CD14-positive monocyte (primary cell): ENCODE data around the gene AURKAIP1. TPM values are rescaled to one million over a fixed set of nuclear protein-coding genes. Genes with fewer than 3 reads are reported as not detected.
A peak's percentile ranks its signal among the peaks of the same experiment; 100 is the strongest.

Experiments used
- DNase-seq, 3 donors: peaks; one replicate each; pipeline ENCODE4 v3.0.0-alpha.2; 2011 to 2022
- H2AFZ ChIP-seq: 2 replicates; pipeline ENCODE4 v1.6.0; 2012; ENCODE audit warnings: mild to moderate bottlenecking, low read depth, low read length, inconsistent platforms; ENCODE audit not compliant: insufficient read depth, poor library complexity, severe bottlenecking
- H3K27ac ChIP-seq, 2 donors: 1 replicate in 1 of 2; 2 replicates in 1 of 2; pipeline ENCODE4 v1.5.1; 2012 to 2013; ENCODE audit warnings: low read length in 2 of 2, control low read depth in 1 of 2, inconsistent platforms in 1 of 2, low read depth in 1 of 2, mild to moderate bottlenecking in 1 of 2
- H3K27me3 ChIP-seq, 2 donors: one replicate each; pipeline versions ENCODE4 v1.6.0 to v1.6.1; 2011 to 2013; ENCODE audit warnings: low read length in 2 of 2; ENCODE audit not compliant: control insufficient read depth in 2 of 2, insufficient read depth in 2 of 2
- H3K36me3 ChIP-seq, 2 donors: replicated peaks in 1 of 2; 1 replicate in 1 of 2; 2 replicates in 1 of 2; pipeline versions ENCODE4 v1.5.1 to v1.6.1; 2012 to 2013; ENCODE audit warnings: low read length in 2 of 2, control low read depth in 1 of 2, inconsistent platforms in 1 of 2, mild to moderate bottlenecking in 1 of 2; ENCODE audit not compliant: insufficient read depth in 2 of 2, control insufficient read depth in 1 of 2
- H3K4me1 ChIP-seq, 2 donors: 1 replicate in 1 of 2; 2 replicates in 1 of 2; pipeline versions ENCODE4 v1.5.1 to v1.6.1; 2012 to 2013; ENCODE audit warnings: low read length in 2 of 2, control low read depth in 1 of 2, inconsistent platforms in 1 of 2, mild to moderate bottlenecking in 1 of 2, moderate library complexity in 1 of 2; ENCODE audit not compliant: insufficient read depth in 2 of 2, control insufficient read depth in 1 of 2
- H3K4me2 ChIP-seq: replicated peaks from 2 replicates; pipeline ENCODE3; 2012; ENCODE audit warnings: low read length, moderate library complexity, mild to moderate bottlenecking; ENCODE audit not compliant: poor library complexity, severe bottlenecking; ENCODE audit errors: extremely low read depth
- H3K4me3 ChIP-seq, 3 experiments: fragments of 200-600 bp in 1 of 3; sonication (generic) in 1 of 3; replicated peaks in 1 of 3; 1 replicate in 2 of 3; 2 replicates in 1 of 3; pipeline ENCODE4 v1.5.1; 2011 to 2013; ENCODE audit warnings: low read length in 3 of 3, mild to moderate bottlenecking in 3 of 3, control low read depth in 2 of 3, low read depth in 2 of 3, inconsistent platforms in 1 of 3, moderate library complexity in 1 of 3
- H3K79me2 ChIP-seq: 2 replicates; pipeline ENCODE4 v1.6.0; 2012; ENCODE audit warnings: mild to moderate bottlenecking, control low read depth, inconsistent platforms, low read length, moderate library complexity; ENCODE audit not compliant: insufficient read depth
- H3K9ac ChIP-seq: 2 replicates; pipeline ENCODE4 v1.6.0; 2017; ENCODE audit warnings: low read length, mild to moderate bottlenecking; ENCODE audit not compliant: insufficient read depth, poor library complexity, severe bottlenecking
- H3K9me3 ChIP-seq, 2 donors: replicated peaks in 1 of 2; 1 replicate in 1 of 2; 2 replicates in 1 of 2; pipeline versions ENCODE4 v1.5.1 to v1.6.1; 2012 to 2013; ENCODE audit warnings: low read length in 2 of 2, control low read depth in 1 of 2; ENCODE audit not compliant: control insufficient read depth in 1 of 2, insufficient read depth in 1 of 2
- H4K20me1 ChIP-seq: 2 replicates; pipeline ENCODE4 v1.6.0; 2012; ENCODE audit warnings: mild to moderate bottlenecking, low read length, control low read depth, moderate library complexity; ENCODE audit not compliant: insufficient read depth
- H3K27ac Mint-ChIP-seq, 7 donors: one replicate each; pipeline ENCODE4 v1.8.0; 2020; ENCODE audit warnings: mild to moderate bottlenecking in 7 of 7, mixed read lengths in 7 of 7, moderate library complexity in 6 of 7, inconsistent platforms in 2 of 7
- H3K27me3 Mint-ChIP-seq, 3 donors: one replicate each; pipeline ENCODE4 v1.8.0; 2021 to 2022; ENCODE audit warnings: low read depth in 3 of 3, mild to moderate bottlenecking in 3 of 3, mixed read lengths in 3 of 3, moderate library complexity in 3 of 3, inconsistent platforms in 1 of 3
- H3K36me3 Mint-ChIP-seq, 2 donors: one replicate each; pipeline ENCODE4 v1.8.0; 2020; ENCODE audit warnings: mixed read lengths in 2 of 2, inconsistent platforms in 1 of 2, mild to moderate bottlenecking in 1 of 2
- H3K4me1 Mint-ChIP-seq: one replicate; pipeline ENCODE4 v1.8.0; 2020; ENCODE audit warnings: mild to moderate bottlenecking, mixed read lengths
- H3K4me3 Mint-ChIP-seq, 2 donors: one replicate each; pipeline ENCODE4 v1.8.0; 2020; ENCODE audit warnings: mild to moderate bottlenecking in 2 of 2, mixed read lengths in 2 of 2, moderate library complexity in 1 of 2
- H3K9me3 Mint-ChIP-seq, 7 donors: one replicate each; pipeline ENCODE4 v1.8.0; 2020 to 2022; ENCODE audit warnings: mixed read lengths in 7 of 7, mild to moderate bottlenecking in 6 of 7, moderate library complexity in 6 of 7, inconsistent platforms in 2 of 7
- WGBS: methylation state at CpG from one replicate; pipeline ENCODE4 v1.1.5; 2013; ENCODE audit warnings: missing lambda C conversion rate; ENCODE audit not compliant: insufficient coverage; 5-methylcytosine and 5-hydroxymethylcytosine counted together
- intact Hi-C, 2 donors: fragments of 100-400 bp; cut with micrococcal nuclease; formaldehyde crosslinking; loops; one replicate each; pipeline versions ENCODE4 v1.15.0 to v1.15.1; 2023
- polyA plus RNA-seq, 3 donors: library from polyadenylated mRNA; depleted of rRNA in 1 of 3; unstranded in 2 of 3; stranded (reverse) in 1 of 3; fragments of 300-500 nt in 2 of 3; fragments of >200 nt in 1 of 3; fragmentation: Illumina TruSeq in 2 of 3; gene quantifications; 1 replicate in 2 of 3; 2 replicates in 1 of 3; pipeline ENCODE4 v1.2.3, GENCODE V29; 2012 to 2021
- TF ChIP-seq, protein P1 (sequence below): fragments of 200-600 bp; IDR thresholded peaks from one replicate; pipeline ENCODE4 v1.8.0; 2022; ENCODE audit warnings: antibody characterized with exemption, mild to moderate bottlenecking

The AURKAIP1 gene
- polyA plus RNA-seq, 3 donors, result 59.1 to 160 (median 134) TPM

DNA sequence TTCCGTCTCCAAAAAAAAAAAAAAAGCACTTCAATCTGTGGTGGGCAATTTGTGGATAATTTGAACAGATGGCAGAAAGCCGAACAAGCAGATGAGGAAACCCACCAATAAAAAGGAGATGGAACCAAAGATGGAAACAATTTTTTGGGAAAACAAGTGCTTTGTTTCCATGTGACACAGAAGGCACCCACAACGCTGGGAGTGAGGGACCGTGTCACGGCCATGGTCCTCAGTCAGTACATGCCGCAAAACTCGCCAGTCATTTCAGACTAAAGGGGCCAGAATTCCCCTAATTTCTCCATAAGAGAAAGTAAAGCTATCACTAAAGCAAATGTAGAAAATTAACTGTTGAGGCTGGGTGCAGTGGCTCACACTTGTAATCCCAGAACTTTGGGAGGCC lies 19.1 kb upstream of the AURKAIP1 start:
- H3K4me3 Mint-ChIP-seq, result no peak overlapping the region
- H3K27me3 Mint-ChIP-seq, result no peaks in the 10 kb centered on the region
- WGBS, result 100% methylated on average over 1 of the region's 7 CpGs
- Histone ChIP-seq H3K27ac (no peak overlapping the region), H3K79me2 (peaks cover 57% of the 10 kb centered on the region), H3K9me3 (no peaks in the 10 kb centered on the region), H3K4me3 (no peak overlapping the region), H3K4me2 (no peak overlapping the region), H3K36me3 (peaks cover 76 to 82% of the 10 kb centered on the region in 2 donors), H4K20me1 (peaks cover 51% of the 10 kb centered on the region), H3K27me3 (no peaks in the 10 kb centered on the region), H3K9ac (no peak overlapping the region), H2AFZ (no peak overlapping the region), H3K4me1 (peaks cover 10 to 21% of the 10 kb centered on the region in 2 donors)
- H3K27ac Mint-ChIP-seq, result peak overlapping the region in 1 of 7 donors; percentile 46
- H3K36me3 Mint-ChIP-seq, result peaks cover 66 to 85% of the 10 kb centered on the region in 2 donors
- H3K9me3 Mint-ChIP-seq, result peaks cover 0 to 7% (median 5%) of the 10 kb centered on the region in 7 donors
- intact Hi-C loops, result no loop called here
- no peak for DNase-seq
- peaks cover 19% of the 10 kb centered on the region for H3K4me1 Mint-ChIP-seq
- TF ChIP-seq, protein P1, sequence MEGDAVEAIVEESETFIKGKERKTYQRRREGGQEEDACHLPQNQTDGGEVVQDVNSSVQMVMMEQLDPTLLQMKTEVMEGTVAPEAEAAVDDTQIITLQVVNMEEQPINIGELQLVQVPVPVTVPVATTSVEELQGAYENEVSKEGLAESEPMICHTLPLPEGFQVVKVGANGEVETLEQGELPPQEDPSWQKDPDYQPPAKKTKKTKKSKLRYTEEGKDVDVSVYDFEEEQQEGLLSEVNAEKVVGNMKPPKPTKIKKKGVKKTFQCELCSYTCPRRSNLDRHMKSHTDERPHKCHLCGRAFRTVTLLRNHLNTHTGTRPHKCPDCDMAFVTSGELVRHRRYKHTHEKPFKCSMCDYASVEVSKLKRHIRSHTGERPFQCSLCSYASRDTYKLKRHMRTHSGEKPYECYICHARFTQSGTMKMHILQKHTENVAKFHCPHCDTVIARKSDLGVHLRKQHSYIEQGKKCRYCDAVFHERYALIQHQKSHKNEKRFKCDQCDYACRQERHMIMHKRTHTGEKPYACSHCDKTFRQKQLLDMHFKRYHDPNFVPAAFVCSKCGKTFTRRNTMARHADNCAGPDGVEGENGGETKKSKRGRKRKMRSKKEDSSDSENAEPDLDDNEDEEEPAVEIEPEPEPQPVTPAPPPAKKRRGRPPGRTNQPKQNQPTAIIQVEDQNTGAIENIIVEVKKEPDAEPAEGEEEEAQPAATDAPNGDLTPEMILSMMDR, result no peak

DNA sequence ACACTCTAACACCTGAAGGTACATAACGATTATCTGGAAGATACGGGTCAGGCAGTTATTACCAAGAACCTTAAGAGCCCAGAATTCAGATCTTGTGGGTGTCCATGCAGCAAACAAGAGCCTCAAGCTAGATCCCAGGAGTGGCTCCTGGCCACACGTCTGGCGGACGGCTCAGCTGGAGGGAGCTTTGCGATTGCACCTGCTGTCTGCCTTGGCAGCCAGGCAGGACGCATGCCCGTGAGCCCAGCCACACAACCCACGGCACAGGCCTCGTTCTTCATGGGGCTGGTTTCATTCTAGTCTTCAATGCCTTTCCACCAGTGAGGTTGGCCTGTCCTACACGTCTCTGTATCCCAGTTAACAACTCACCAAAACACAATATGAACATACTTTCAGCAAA lies 18.4 kb upstream of the AURKAIP1 start:
- H3K9me3 ChIP-seq, result no peaks in the 10 kb centered on the region
- H3K27ac Mint-ChIP-seq, result peak overlapping the region in 1 of 7 donors; percentile 18
- DNase-seq, result no peak
- no peak overlapping the region for H3K4me3 Mint-ChIP-seq
- H3K9me3 Mint-ChIP-seq, result peaks cover 0 to 7% (median 5%) of the 10 kb centered on the region in 7 donors
- peaks cover 18% of the 10 kb centered on the region for H3K4me1 Mint-ChIP-seq
- no peak overlapping the region for H3K4me3 ChIP-seq
- H3K36me3 ChIP-seq, result peaks cover 82 to 89% of the 10 kb centered on the region in 2 donors
- H3K4me2 ChIP-seq, result no peak overlapping the region
- H3K9ac ChIP-seq, result no peak overlapping the region
- no peak overlapping the region for H3K27ac ChIP-seq
- no peak overlapping the region for H2AFZ ChIP-seq
- H3K27me3 Mint-ChIP-seq, result no peaks in the 10 kb centered on the region
- TF ChIP-seq, protein P1, result no peak
- H3K27me3 ChIP-seq, result no peaks in the 10 kb centered on the region
- peaks cover 9 to 18% of the 10 kb centered on the region in 2 donors for H3K4me1 ChIP-seq
- peaks cover 50% of the 10 kb centered on the region for H3K79me2 ChIP-seq
- H3K36me3 Mint-ChIP-seq, result peaks cover 68 to 92% of the 10 kb centered on the region in 2 donors
- peaks cover 51% of the 10 kb centered on the region for H4K20me1 ChIP-seq
- WGBS, result 98% methylated on average over 11 of the region's 11 CpGs
- intact Hi-C loops, result no loop called here
